ENCODE data around the gene RPS16. TPM values are rescaled to one million over a fixed set of nuclear protein-coding genes. Genes with fewer than 3 reads are reported as not detected.
A peak's percentile ranks its signal among the peaks of the same experiment; 100 is the strongest.

The RPS16 gene
- total RNA-seq, 2 experiments from 2014 or later = 3,249 to 3,324 TPM

GRCh38 chr19:39417463-39418181 lies 18.1 kb downstream of the RPS16 start:
- Mint-ChIP-seq H3K27me3 (no peaks in the 10 kb centered on the region), H3K9me3 (no peaks in the 10 kb centered on the region), H3K4me1 (ENCODE audit: low read depth) (peaks cover 12% of the 10 kb centered on the region), H3K36me3 (ENCODE audit: low read depth) (peaks cover 5% of the 10 kb centered on the region), H3K27ac (no peak overlapping the region), H3K4me3 (no peak overlapping the region)
- ATAC-seq (no peak), DNase-seq (no peak)
- intact Hi-C loops (cut with micrococcal nuclease) = loop anchor here (10.0 kb wide), 1 partner anchor 293 kb away; the partner anchor contains the start of gene PAK4
- no peak for TF ChIP-seq CTCF (IDR thresholded peaks at IDR 0.05)
- CTCF ChIA-PET = no interaction called here
- POLR2A ChIA-PET = interaction anchor here (0.7 to 8.7 kb wide), 4 partner anchors 10 to 111 kb away, joined by 3 to 66 read pairs (median 26); partner anchors contain the start of gene RPS16

GRCh38 chr19:39416152-39417120 lies 19.3 kb downstream of the RPS16 start:
- no peak for TF ChIP-seq CTCF (IDR thresholded peaks at IDR 0.05)
- H3K27me3 Mint-ChIP-seq = peaks cover 2% of the 10 kb centered on the region
- intact Hi-C loops (cut with micrococcal nuclease) = loop anchor here (10.0 kb wide), 1 partner anchor 292 kb away; the partner anchor contains the start of gene PAK4
- no peaks in the 10 kb centered on the region for H3K9me3 Mint-ChIP-seq
- H3K4me3 Mint-ChIP-seq = no peak overlapping the region
- POLR2A ChIA-PET = interaction anchor here (3.3 to 8.7 kb wide), 3 partner anchors 12 to 19 kb away, joined by 24 to 66 read pairs (median 29); partner anchors contain the start of gene RPS16
- peaks cover 15% of the 10 kb centered on the region for H3K4me1 Mint-ChIP-seq (ENCODE audit: low read depth)
- H3K27ac Mint-ChIP-seq = no peak overlapping the region
- ATAC-seq (no peak), DNase-seq (no peak)
- peaks cover 3% of the 10 kb centered on the region for H3K36me3 Mint-ChIP-seq (ENCODE audit: low read depth)
- CTCF ChIA-PET = no interaction called here

- no peak for DNase-seq
- Mint-ChIP-seq H3K9me3 (no peaks in the 10 kb centered on the region), H3K36me3 (ENCODE audit: low read depth) (peaks cover 9% of the 10 kb centered on the region), H3K4me3 (no peak overlapping the region), H3K27me3 (peaks cover 2% of the 10 kb centered on the region), H3K4me1 (ENCODE audit: low read depth) (peaks cover 25% of the 10 kb centered on the region), H3K27ac (no peak overlapping the region)
- intact Hi-C loops (cut with micrococcal nuclease) = loop anchor here (10.0 kb wide), 1 partner anchor 291 kb away; the partner anchor contains the start of gene PAK4
- ChIA-PET POLR2A (interaction anchor here (0.7 to 8.7 kb wide), 5 partner anchors 12 to 20 kb away, joined by 3 to 66 read pairs (median 6); partner anchors contain the start of gene RPS16), CTCF (interaction anchor here (0.8 to 2.2 kb wide), 2 partner anchors 20 to 117 kb away, joined by 3 to 7 read pairs; partner anchors contain the start of gene RPS16)
- TF ChIP-seq CTCF (IDR thresholded peaks at IDR 0.05) = no peak
- ATAC-seq = no peak
These were observed 20.4 kb downstream of the RPS16 start for GRCh38 chr19:39415111-39416046.

GRCh38 chr19:39413911-39414608 lies 21.7 kb downstream of the RPS16 start:
- intact Hi-C loops (cut with micrococcal nuclease) = loop anchor here (5.0 to 10.0 kb wide), 2 partner anchors 77 to 289 kb away; partner anchors contain the start of genes GMFG and PAK4
- no peak for DNase-seq
- Mint-ChIP-seq H3K27me3 (peaks cover 2% of the 10 kb centered on the region), H3K4me3 (peak overlapping the region; percentile 79), H3K9me3 (no peaks in the 10 kb centered on the region), H3K4me1 (ENCODE audit: low read depth) (peaks cover 29% of the 10 kb centered on the region), H3K27ac (peak overlapping the region; percentile 87), H3K36me3 (ENCODE audit: low read depth) (peaks cover 10% of the 10 kb centered on the region)
- ChIA-PET POLR2A (interaction anchor here (1.0 to 8.7 kb wide), 5 partner anchors 13 to 21 kb away, joined by 3 to 66 read pairs (median 6); partner anchors contain the start of gene RPS16), CTCF (interaction anchor here (0.8 to 2.2 kb wide), 4 partner anchors 17 to 119 kb away, joined by 3 to 7 read pairs (median 5); partner anchors contain the start of gene RPS16)
- ATAC-seq = no peak
- TF ChIP-seq CTCF (IDR thresholded peaks at IDR 0.05) = no peak

Data from activated CD8-positive, alpha-beta T cell treated with anti-CD3 and anti-CD28 coated beads for 36 hours (primary cell).